Fibroblast of lung (primary cell): ENCODE measurements around the gene ECHDC1.

Source experiments
- EZH2 ChIP-seq: IDR thresholded peaks from 2 replicates; pipeline ENCODE4 v1.5.1; 2012; ENCODE audit warnings: low read length, control low read depth, mild to moderate bottlenecking; ENCODE audit errors: missing control alignments
- TF ChIP-seq, protein P1 (sequence below), 2 donors: IDR thresholded peaks in 1 of 2; conservative IDR thresholded peaks in 1 of 2; 1 replicate in 1 of 2; 2 replicates in 1 of 2; pipeline ENCODE4 v1.5.1; 2011 to 2012; ENCODE audit warnings: low read length in 2 of 2, control low read depth in 1 of 2, inconsistent platforms in 1 of 2, low read depth in 1 of 2, mild to moderate bottlenecking in 1 of 2

DNA sequence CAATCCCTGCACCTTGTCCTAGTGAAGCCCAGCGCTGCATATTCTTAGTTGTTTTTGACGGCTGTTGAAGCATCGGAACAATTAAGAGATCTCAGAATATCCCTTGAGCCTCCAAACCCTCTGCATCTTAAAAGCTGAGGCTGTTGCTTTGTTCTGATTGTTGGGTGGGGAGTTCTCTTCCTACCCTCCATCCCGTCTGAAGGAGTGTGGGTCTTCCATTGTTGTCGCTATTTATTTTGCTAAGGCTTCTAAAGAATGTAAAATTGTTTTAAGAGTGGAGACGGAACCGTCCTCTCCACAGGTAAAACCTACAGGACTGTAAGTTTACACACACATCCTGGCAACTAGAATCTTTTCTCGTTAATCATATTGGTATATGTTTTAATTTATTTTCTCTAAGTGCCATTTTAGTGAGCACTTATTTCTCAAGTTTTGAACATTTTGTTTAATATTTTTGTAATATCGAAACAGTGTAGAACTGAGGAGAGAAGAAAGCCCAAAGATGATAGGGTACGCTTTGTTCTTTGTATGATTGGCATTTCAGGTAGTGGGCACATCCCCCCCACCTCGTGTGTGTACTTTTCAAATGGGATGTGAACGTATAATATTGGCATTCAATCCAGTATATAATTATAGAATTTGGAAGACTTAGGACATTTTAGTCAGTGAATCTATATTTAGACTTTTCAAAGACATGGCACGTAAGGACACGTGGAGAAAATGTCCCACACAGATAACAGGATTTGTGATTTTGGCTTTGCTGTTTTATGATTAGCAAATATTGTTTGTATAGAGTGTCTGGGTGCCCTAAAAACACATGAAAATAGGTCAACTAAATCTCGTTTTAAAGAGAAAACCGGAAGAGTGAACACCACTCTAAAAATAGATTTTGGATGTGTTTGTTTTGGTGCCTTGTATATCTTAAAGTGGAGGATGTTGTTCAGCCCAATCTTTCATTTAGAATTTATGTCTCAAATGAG lies 75.5 kb downstream of the ECHDC1 start:
- TF ChIP-seq, protein P1, sequence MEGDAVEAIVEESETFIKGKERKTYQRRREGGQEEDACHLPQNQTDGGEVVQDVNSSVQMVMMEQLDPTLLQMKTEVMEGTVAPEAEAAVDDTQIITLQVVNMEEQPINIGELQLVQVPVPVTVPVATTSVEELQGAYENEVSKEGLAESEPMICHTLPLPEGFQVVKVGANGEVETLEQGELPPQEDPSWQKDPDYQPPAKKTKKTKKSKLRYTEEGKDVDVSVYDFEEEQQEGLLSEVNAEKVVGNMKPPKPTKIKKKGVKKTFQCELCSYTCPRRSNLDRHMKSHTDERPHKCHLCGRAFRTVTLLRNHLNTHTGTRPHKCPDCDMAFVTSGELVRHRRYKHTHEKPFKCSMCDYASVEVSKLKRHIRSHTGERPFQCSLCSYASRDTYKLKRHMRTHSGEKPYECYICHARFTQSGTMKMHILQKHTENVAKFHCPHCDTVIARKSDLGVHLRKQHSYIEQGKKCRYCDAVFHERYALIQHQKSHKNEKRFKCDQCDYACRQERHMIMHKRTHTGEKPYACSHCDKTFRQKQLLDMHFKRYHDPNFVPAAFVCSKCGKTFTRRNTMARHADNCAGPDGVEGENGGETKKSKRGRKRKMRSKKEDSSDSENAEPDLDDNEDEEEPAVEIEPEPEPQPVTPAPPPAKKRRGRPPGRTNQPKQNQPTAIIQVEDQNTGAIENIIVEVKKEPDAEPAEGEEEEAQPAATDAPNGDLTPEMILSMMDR (conservative IDR thresholded peaks at IDR 0.05 in 1 of 2, IDR thresholded peaks at IDR 0.05 in 1 of 2; ENCODE audit: low read depth in 1 of 2, low read length in 2 of 2) = no peak
- no peak for TF ChIP-seq EZH2
